ENCODE measurements around the gene ZNF524. TPM values are rescaled to one million over a fixed set of nuclear protein-coding genes. Genes with fewer than 3 reads are reported as not detected.
A peak's percentile ranks its signal among the peaks of the same experiment; 100 is the strongest.

ZNF524 gene
- total and polyA plus RNA-seq, 9 of the 15 experiments (the other 6 are each of a cell fraction or from before 2014, with no cell fraction given), result 0.08 to 15.6 (median 2.9) TPM

DNA sequence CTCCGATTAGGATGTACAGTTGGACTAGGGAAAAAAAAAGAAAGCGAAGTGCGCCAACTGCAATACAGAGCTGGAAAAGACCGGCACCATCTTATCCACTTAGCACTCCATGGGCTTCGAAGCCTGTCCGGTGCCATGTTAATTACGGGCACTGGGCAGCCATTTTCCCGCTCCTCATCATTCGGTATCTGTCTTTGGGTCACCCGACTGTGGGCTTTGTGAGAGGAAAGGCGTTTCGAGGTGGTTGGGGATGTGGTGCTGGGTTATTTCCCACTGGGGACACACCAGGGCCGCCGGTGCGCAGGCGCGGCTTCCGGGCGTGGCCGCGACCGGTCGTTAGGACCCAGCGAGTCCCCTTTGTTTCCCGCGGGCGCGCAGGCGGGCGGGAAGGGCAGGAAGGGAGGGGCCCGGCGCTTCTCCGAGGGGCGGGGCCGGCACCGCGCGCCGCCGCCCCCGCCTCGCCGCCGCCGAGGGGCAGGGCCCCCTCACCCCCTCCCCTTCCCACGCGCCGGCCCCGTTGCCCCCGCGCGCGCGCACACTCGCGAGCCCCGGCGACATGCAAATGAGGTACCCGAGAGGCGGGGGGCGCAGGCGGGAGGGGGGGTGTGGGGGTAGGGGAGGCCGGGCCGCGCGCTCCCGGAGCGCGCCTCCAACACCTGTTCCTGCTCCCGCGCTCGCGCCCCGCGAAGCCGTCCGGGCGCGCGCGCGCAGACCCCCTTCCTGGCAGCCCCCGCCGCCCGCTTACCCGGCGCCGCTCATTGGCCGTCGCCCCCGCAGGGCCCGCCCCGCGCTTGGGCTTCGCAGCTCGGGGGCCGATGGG, at the start of gene ZNF524 (continued):
- TF ChIP-seq CEBPG (CRISPR knock-in tag; IDR thresholded peaks at IDR 0.05) (no peak), CEBPG (tag; conservative IDR thresholded peaks at IDR 0.05 in 1 of 2, IDR thresholded peaks at IDR 0.05 in 1 of 2) (0 out of 4 replicates have a peak, but pooled peaks of 1 of the 2 experiments have one; percentile 6), RBM14 (IDR thresholded peaks at IDR 0.05; ENCODE audit: borderline replicate concordance, insufficient read depth, low read depth, low read length) (no peak), NEUROD1 (IDR thresholded peaks at IDR 0.05; ENCODE audit: borderline replicate concordance, low read depth, low read length, partially characterized antibody) (peak; percentile 87), RCOR1 (IDR thresholded peaks at IDR 0.05; ENCODE audit: borderline replicate concordance in 1 of 2, low read depth in 2 of 2, low read length in 2 of 2) (0 out of 4 replicates have a peak, but pooled peaks have one; percentile 23 to 25), DMBX1 (CRISPR knock-in tag; IDR thresholded peaks at IDR 0.05; ENCODE audit: borderline replicate concordance) (peak; percentile 62), ARID1B (IDR thresholded peaks at IDR 0.05) (peak; percentile 20; the same call in 1 of the 2 replicates), ZNF57 (CRISPR knock-in tag; IDR thresholded peaks at IDR 0.05) (no peak), SLC30A9 (CRISPR knock-in tag; IDR thresholded peaks at IDR 0.05) (no peak), ARID3A (IDR thresholded peaks at IDR 0.05; ENCODE audit: borderline replicate concordance, low read depth, low read length) (no peak), DEAF1 (CRISPR knock-in tag; IDR thresholded peaks at IDR 0.05) (no peak), ZZZ3 (IDR thresholded peaks at IDR 0.05) (no peak), ZNF217 (CRISPR knock-in tag; IDR thresholded peaks at IDR 0.05) (no peak)
- TF ChIP-seq, protein P1, sequence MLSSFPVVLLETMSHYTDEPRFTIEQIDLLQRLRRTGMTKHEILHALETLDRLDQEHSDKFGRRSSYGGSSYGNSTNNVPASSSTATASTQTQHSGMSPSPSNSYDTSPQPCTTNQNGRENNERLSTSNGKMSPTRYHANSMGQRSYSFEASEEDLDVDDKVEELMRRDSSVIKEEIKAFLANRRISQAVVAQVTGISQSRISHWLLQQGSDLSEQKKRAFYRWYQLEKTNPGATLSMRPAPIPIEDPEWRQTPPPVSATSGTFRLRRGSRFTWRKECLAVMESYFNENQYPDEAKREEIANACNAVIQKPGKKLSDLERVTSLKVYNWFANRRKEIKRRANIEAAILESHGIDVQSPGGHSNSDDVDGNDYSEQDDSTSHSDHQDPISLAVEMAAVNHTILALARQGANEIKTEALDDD (IDR thresholded peaks at IDR 0.05), result no peak
- TF ChIP-seq, protein P2, sequence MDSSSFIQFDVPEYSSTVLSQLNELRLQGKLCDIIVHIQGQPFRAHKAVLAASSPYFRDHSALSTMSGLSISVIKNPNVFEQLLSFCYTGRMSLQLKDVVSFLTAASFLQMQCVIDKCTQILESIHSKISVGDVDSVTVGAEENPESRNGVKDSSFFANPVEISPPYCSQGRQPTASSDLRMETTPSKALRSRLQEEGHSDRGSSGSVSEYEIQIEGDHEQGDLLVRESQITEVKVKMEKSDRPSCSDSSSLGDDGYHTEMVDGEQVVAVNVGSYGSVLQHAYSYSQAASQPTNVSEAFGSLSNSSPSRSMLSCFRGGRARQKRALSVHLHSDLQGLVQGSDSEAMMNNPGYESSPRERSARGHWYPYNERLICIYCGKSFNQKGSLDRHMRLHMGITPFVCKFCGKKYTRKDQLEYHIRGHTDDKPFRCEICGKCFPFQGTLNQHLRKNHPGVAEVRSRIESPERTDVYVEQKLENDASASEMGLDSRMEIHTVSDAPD (CRISPR knock-in tag; IDR thresholded peaks at IDR 0.05), result no peak
